ENCODE data around the gene CPNE8. TPM values are rescaled to one million over a fixed set of nuclear protein-coding genes. Genes with fewer than 3 reads are reported as not detected.

The CPNE8 gene
- polyA plus RNA-seq, 2 donors: 2.5 to 4.5 TPM

GRCh38 chr12:38921025-38921677 is 15.8 kb upstream of the CPNE8 start:
- H3K27me3 ChIP-seq (ENCODE audit: control insufficient read depth in 1 of 2, insufficient read depth in 2 of 2, low read length in 2 of 2): no peaks in the 10 kb centered on the region

GRCh38 chr12:38919191-38919590 is 13.8 kb upstream of the CPNE8 start:
- no peaks in the 10 kb centered on the region for H3K27me3 ChIP-seq (ENCODE audit: control insufficient read depth in 1 of 2, insufficient read depth in 2 of 2, low read length in 2 of 2)
- 56 to 60% methylated on average over 5 of the region's 5 CpGs for WGBS, 2 donors
- H3K36me3 ChIP-seq (ENCODE audit: control insufficient read depth in 2 of 2, insufficient read depth in 2 of 2, low read length in 1 of 2): no peaks in the 10 kb centered on the region
- no peaks in the 10 kb centered on the region for H3K9me3 ChIP-seq (ENCODE audit: control insufficient read depth in 2 of 2, insufficient read depth in 1 of 2, low read depth in 1 of 2, low read length in 1 of 2)
- no peaks in the 10 kb centered on the region for H3K4me1 ChIP-seq (ENCODE audit: control insufficient read depth in 2 of 2, insufficient read depth in 2 of 2, low read length in 1 of 2)
- no peak overlapping the region for H3K27ac ChIP-seq (ENCODE audit: low read depth in 2 of 2, low read length in 1 of 2)
- H3K4me3 ChIP-seq (ENCODE audit: low read depth in 1 of 2, low read length in 2 of 2): no peak overlapping the region

More at GRCh38 chr12:38921025-38921677, 15.8 kb upstream of the CPNE8 start:
- WGBS, 2 donors: 11 to 16% methylated on average over 2 of the region's 2 CpGs
- Histone ChIP-seq H3K27ac (ENCODE audit: low read depth in 2 of 2, low read length in 1 of 2) (no peak overlapping the region), H3K4me1 (ENCODE audit: control insufficient read depth in 2 of 2, insufficient read depth in 2 of 2, low read length in 1 of 2) (no peaks in the 10 kb centered on the region), H3K9me3 (ENCODE audit: control insufficient read depth in 2 of 2, insufficient read depth in 1 of 2, low read depth in 1 of 2, low read length in 1 of 2) (no peaks in the 10 kb centered on the region), H3K4me3 (ENCODE audit: low read depth in 1 of 2, low read length in 2 of 2) (no peak overlapping the region), H3K36me3 (ENCODE audit: control insufficient read depth in 2 of 2, insufficient read depth in 2 of 2, low read length in 1 of 2) (no peaks in the 10 kb centered on the region)

GRCh38 chr12:38915429-38916182 is 10.2 kb upstream of the CPNE8 start:
- H3K4me1 ChIP-seq (ENCODE audit: control insufficient read depth in 2 of 2, insufficient read depth in 2 of 2, low read length in 1 of 2): no peaks in the 10 kb centered on the region
- no peaks in the 10 kb centered on the region for H3K27me3 ChIP-seq (ENCODE audit: control insufficient read depth in 1 of 2, insufficient read depth in 2 of 2, low read length in 2 of 2)
- no peak overlapping the region for H3K4me3 ChIP-seq (ENCODE audit: low read depth in 1 of 2, low read length in 2 of 2)
- no peaks in the 10 kb centered on the region for H3K36me3 ChIP-seq (ENCODE audit: control insufficient read depth in 2 of 2, insufficient read depth in 2 of 2, low read length in 1 of 2)
- WGBS, 2 donors: 71 to 79% methylated on average over 3 of the region's 3 CpGs
- no peak overlapping the region for H3K27ac ChIP-seq (ENCODE audit: low read depth in 2 of 2, low read length in 1 of 2)
- H3K9me3 ChIP-seq (ENCODE audit: control insufficient read depth in 2 of 2, insufficient read depth in 1 of 2, low read depth in 1 of 2, low read length in 1 of 2): no peaks in the 10 kb centered on the region

GRCh38 chr12:38912116-38912515 is 6.7 kb upstream of the CPNE8 start:
- Histone ChIP-seq H3K27ac (ENCODE audit: low read depth in 2 of 2, low read length in 1 of 2) (no peak overlapping the region), H3K9me3 (ENCODE audit: control insufficient read depth in 2 of 2, insufficient read depth in 1 of 2, low read depth in 1 of 2, low read length in 1 of 2) (no peaks in the 10 kb centered on the region), H3K4me1 (ENCODE audit: control insufficient read depth in 2 of 2, insufficient read depth in 2 of 2, low read length in 1 of 2) (no peaks in the 10 kb centered on the region), H3K4me3 (ENCODE audit: low read depth in 1 of 2, low read length in 2 of 2) (no peak overlapping the region), H3K36me3 (ENCODE audit: control insufficient read depth in 2 of 2, insufficient read depth in 2 of 2, low read length in 1 of 2) (no peaks in the 10 kb centered on the region), H3K27me3 (ENCODE audit: control insufficient read depth in 1 of 2, insufficient read depth in 2 of 2, low read length in 2 of 2) (no peaks in the 10 kb centered on the region)
- 78 to 80% methylated on average over 5 of the region's 5 CpGs for WGBS, 2 donors

GRCh38 chr12:38911611-38912010 is 6.2 kb upstream of the CPNE8 start:
- Histone ChIP-seq H3K9me3 (ENCODE audit: control insufficient read depth in 2 of 2, insufficient read depth in 1 of 2, low read depth in 1 of 2, low read length in 1 of 2) (no peaks in the 10 kb centered on the region), H3K4me3 (ENCODE audit: low read depth in 1 of 2, low read length in 2 of 2) (no peak overlapping the region), H3K27ac (ENCODE audit: low read depth in 2 of 2, low read length in 1 of 2) (no peak overlapping the region), H3K36me3 (ENCODE audit: control insufficient read depth in 2 of 2, insufficient read depth in 2 of 2, low read length in 1 of 2) (no peaks in the 10 kb centered on the region), H3K27me3 (ENCODE audit: control insufficient read depth in 1 of 2, insufficient read depth in 2 of 2, low read length in 2 of 2) (no peaks in the 10 kb centered on the region), H3K4me1 (ENCODE audit: control insufficient read depth in 2 of 2, insufficient read depth in 2 of 2, low read length in 1 of 2) (peaks cover 0 to 2% of the 10 kb centered on the region in 2 donors)
- 60 to 63% methylated on average over 1 of the region's 1 CpG for WGBS, 2 donors

- Histone ChIP-seq H3K36me3 (ENCODE audit: control insufficient read depth in 2 of 2, insufficient read depth in 2 of 2, low read length in 1 of 2) (no peaks in the 10 kb centered on the region), H3K27ac (ENCODE audit: low read depth in 2 of 2, low read length in 1 of 2) (no peak overlapping the region), H3K27me3 (ENCODE audit: control insufficient read depth in 1 of 2, insufficient read depth in 2 of 2, low read length in 2 of 2) (no peaks in the 10 kb centered on the region), H3K4me1 (ENCODE audit: control insufficient read depth in 2 of 2, insufficient read depth in 2 of 2, low read length in 1 of 2) (peaks cover 0 to 4% of the 10 kb centered on the region in 2 donors), H3K9me3 (ENCODE audit: control insufficient read depth in 2 of 2, insufficient read depth in 1 of 2, low read depth in 1 of 2, low read length in 1 of 2) (no peaks in the 10 kb centered on the region), H3K4me3 (ENCODE audit: low read depth in 1 of 2, low read length in 2 of 2) (peak overlapping the region in 1 of 2 donors; percentile 69)
- 56 to 74% methylated on average over 6 of the region's 6 CpGs for WGBS, 2 donors
Measured at GRCh38 chr12:38907201-38907923, 2.0 kb upstream of the CPNE8 start.

GRCh38 chr12:38906482-38907200 is 1.2 kb upstream of the CPNE8 start:
- H3K27me3 ChIP-seq (ENCODE audit: control insufficient read depth in 1 of 2, insufficient read depth in 2 of 2, low read length in 2 of 2): no peaks in the 10 kb centered on the region
- peaks cover 0 to 4% of the 10 kb centered on the region in 2 donors for H3K4me1 ChIP-seq (ENCODE audit: control insufficient read depth in 2 of 2, insufficient read depth in 2 of 2, low read length in 1 of 2)
- H3K4me3 ChIP-seq (ENCODE audit: low read depth in 1 of 2, low read length in 2 of 2): peak overlapping the region; percentile 69 to 80
- 0 to 1% methylated on average over 36 of the region's 36 CpGs for WGBS, 2 donors
- peak overlapping the region; percentile 90 to 91 for H3K27ac ChIP-seq (ENCODE audit: low read depth in 2 of 2, low read length in 1 of 2)
- H3K36me3 ChIP-seq (ENCODE audit: control insufficient read depth in 2 of 2, insufficient read depth in 2 of 2, low read length in 1 of 2): no peaks in the 10 kb centered on the region
- H3K9me3 ChIP-seq (ENCODE audit: control insufficient read depth in 2 of 2, insufficient read depth in 1 of 2, low read depth in 1 of 2, low read length in 1 of 2): no peaks in the 10 kb centered on the region

- 19 to 22% methylated on average over 49 of the region's 49 CpGs for WGBS, 2 donors
Measured at GRCh38 chr12:38904537-38905479, 583 bp downstream of the CPNE8 start.

More at GRCh38 chr12:38904537-38905479, 583 bp downstream of the CPNE8 start:
- Histone ChIP-seq H3K36me3 (ENCODE audit: control insufficient read depth in 2 of 2, insufficient read depth in 2 of 2, low read length in 1 of 2) (no peaks in the 10 kb centered on the region), H3K4me1 (ENCODE audit: control insufficient read depth in 2 of 2, insufficient read depth in 2 of 2, low read length in 1 of 2) (peaks cover 0 to 4% of the 10 kb centered on the region in 2 donors), H3K4me3 (ENCODE audit: low read depth in 1 of 2, low read length in 2 of 2) (peak overlapping the region; percentile 69 to 80), H3K9me3 (ENCODE audit: control insufficient read depth in 2 of 2, insufficient read depth in 1 of 2, low read depth in 1 of 2, low read length in 1 of 2) (no peaks in the 10 kb centered on the region), H3K27me3 (ENCODE audit: control insufficient read depth in 1 of 2, insufficient read depth in 2 of 2, low read length in 2 of 2) (no peaks in the 10 kb centered on the region), H3K27ac (ENCODE audit: low read depth in 2 of 2, low read length in 1 of 2) (peak overlapping the region; percentile 90 to 91)
